ENCODE results near the gene SYTL2. TPM values are rescaled to one million over a fixed set of nuclear protein-coding genes. Genes with fewer than 3 reads are reported as not detected.
"Not testable (repeated sequence)": the region's sequence is repeated elsewhere in the genome, so short reads cannot be mapped to it uniquely, and the experiment has no call there.

SYTL2 gene
- polyA plus RNA-seq, 3 donors: 68.5 to 104 (median 95.8) TPM

DNA sequence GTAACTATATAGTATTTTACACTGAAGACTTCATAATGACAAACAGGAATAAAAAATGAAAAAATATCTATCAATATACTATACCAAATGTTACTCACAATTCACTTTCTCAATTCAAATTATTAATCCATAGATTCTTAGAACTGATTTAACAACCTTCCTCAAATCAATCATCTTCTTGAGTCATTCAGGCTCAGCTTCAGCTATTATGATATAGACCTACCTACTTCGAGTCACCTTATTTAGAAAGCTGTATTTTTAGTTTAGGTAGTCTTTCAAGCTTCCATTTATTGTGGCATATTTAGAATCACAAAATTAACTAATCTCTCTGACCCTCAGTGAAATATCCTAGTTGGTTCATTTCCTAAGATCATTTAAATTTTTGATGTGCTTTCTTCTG, 154.2 kb downstream of the SYTL2 start:
- no peak for DNase-seq

DNA sequence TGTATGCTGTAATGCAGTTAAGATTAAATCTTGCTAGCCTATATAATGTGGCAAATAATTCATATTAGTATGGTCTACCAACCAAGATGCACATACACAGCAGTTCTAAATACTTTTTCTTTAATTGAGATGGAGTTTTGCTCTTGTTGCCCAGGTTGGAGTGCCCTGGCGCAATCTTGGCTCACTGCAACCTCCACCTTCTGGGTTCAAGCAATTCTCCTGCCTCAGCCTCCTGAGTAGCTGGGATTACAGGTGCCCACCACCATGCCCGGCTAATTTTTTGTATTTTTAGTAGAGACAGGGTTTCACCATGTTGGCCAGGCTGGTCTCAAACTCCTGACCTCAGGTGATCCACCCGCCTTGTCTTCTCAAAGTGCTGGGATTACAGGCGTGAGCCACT, 156.6 kb downstream of the SYTL2 start:
- DNase-seq: not testable (repeated sequence)

DNA sequence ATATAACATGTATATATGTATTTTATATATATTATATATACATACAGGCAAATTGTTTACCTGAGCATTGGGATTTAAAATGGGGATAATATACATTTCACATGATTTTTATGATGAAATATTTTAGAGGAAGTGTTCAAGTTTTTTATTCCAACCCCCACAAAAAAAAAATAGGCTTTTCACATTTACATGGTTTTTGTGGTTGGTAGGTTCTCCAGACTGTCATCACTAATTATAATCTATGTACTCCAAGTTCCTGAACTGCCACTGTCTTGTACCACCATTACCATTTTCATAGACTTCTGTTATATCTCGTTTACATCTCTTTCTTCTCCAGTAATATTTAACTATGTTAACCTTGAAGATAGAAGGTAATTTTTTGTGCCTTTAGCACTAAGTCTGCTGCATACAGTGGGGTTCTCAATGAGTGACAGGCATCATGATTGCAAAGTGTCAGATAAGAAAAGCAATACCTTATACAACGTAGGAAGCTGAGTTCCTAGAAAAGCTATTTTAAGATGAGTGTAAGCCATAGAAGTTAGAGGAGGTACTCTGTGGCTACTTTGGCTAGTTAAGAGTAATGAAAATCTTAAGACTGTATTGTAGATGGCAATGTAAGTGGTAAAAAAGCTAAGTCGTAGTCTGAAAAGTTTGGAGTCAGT, 158.0 kb downstream of the SYTL2 start:
- no peak for DNase-seq

DNA sequence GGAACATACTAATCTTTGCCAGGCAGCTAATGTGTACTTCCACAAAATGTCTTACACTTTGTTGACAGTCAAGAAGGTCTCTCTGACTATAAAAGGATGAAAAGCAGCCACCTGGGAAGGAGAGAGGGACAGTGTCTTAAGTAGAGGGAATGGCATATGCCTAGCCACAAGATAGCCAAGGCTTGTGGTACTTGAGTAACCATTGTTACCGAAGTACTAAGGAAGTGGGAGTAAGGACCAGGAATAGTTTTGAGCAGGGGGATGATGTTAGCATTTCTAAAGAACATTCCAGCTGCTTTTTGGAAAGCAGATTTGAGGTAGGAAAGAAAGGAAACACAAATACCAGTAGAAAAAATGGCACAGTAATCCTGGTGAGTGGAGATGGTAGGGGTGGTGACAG, 159.8 kb downstream of the SYTL2 start:
- DNase-seq: no peak

DNA sequence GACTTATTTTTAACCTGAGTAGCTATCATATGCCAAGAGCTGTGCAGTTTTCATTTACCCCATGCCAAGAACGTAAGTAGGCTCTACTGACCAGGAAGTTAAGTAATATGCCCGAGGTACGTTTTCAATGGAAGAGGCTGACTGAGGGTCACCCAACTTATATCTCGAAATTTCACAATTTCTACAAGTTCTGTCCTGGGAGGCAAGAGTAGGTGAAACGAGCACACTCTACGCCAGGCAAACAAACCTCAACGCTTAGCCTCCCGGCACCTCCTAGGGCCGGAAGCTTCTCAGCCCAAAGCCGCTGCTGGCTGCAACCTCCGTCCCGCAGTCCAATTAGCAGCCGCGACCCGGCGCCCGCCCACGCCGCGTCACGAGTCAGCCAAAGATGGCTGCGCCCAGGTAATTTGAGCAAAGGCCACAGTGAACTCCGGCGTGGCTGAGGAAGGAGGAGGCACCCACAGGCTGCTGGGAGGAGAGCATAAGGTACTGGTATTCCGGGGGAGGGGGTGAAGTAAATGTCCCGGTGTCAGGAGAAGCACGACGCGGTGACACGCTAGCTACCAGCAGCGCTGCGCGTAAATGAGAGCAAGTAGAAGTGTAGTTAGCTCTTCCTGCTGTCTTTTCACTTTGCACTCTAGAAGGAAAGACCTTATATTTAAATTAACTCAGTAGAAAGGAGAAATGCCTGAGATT, 163.2 kb downstream of the SYTL2 start, which contains the start of gene TMEM126A:
Gene TMEM126A (plus strand): TSS at position 364 of the 696 bp plus-strand sequence. CDS start 2,289 bp downstream, outside the sequence.
- peak; percentile 92 for DNase-seq

DNA sequence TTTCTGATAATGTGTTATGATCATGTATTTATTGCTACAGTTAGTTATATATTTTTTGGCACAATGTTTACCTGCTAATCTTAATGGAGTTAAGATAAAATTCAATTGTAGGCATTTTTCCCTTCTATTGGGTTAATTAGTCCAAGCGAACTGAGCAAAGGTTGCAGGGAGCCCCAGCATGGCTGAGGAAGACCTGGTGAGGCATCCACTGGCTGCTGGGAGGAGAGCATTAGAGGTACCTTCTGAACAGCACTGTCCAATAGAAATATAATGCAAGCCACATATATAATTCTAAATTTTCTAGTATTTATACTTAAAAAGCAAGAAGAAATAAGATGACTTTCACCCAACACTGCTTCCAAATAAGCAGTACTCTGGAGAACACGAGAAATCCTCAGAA, 163.9 kb downstream of the SYTL2 start:
- no peak for DNase-seq

Other genes starting within 250 kb of the SYTL2 start
- 10 to 100 TPM; 10.1 to 16.6 (median 13.0) TPM for gene DLG2, start 183.8 kb downstream of the SYTL2 start, polyA plus RNA-seq (ENCODE audit: insufficient read length in 3 of 3)
- 10 to 100 TPM; 54.3 to 61.5 (median 57.3) TPM for gene TMEM126B, start 182.5 kb downstream of the SYTL2 start, polyA plus RNA-seq (ENCODE audit: insufficient read length in 3 of 3)
- gene TMEM126A, start 163.2 kb downstream of the SYTL2 start, polyA plus RNA-seq (ENCODE audit: insufficient read length in 3 of 3): 10 to 100 TPM; 29.1 to 34.2 (median 31.3) TPM
- 100 to 1,000 TPM in 2 of 3 donors, 10 to 100 TPM in 1; 94.8 to 123 (median 107) TPM for gene CREBZF, start 146.0 kb downstream of the SYTL2 start, polyA plus RNA-seq (ENCODE audit: insufficient read length in 3 of 3)
- 1 to 10 TPM; 2.9 to 3.1 (median 3.0) TPM for gene CCDC89, start 124.9 kb downstream of the SYTL2 start, polyA plus RNA-seq (ENCODE audit: insufficient read length in 3 of 3)
- under 1 TPM in 1 of 3 donors, not detected in 2; 0.28 TPM for gene CCDC83, start 44.2 kb upstream of the SYTL2 start, polyA plus RNA-seq (ENCODE audit: insufficient read length in 3 of 3)

Data from renal pelvis (tissue), 4 donors.